ENCODE measurements around the gene PRKACG. TPM values are rescaled to one million over a fixed set of nuclear protein-coding genes. Genes with fewer than 3 reads are reported as not detected.

PRKACG gene
- total RNA-seq, 1 experiment from 2014 or later = not detected

- TF ChIP-seq, protein P1, sequence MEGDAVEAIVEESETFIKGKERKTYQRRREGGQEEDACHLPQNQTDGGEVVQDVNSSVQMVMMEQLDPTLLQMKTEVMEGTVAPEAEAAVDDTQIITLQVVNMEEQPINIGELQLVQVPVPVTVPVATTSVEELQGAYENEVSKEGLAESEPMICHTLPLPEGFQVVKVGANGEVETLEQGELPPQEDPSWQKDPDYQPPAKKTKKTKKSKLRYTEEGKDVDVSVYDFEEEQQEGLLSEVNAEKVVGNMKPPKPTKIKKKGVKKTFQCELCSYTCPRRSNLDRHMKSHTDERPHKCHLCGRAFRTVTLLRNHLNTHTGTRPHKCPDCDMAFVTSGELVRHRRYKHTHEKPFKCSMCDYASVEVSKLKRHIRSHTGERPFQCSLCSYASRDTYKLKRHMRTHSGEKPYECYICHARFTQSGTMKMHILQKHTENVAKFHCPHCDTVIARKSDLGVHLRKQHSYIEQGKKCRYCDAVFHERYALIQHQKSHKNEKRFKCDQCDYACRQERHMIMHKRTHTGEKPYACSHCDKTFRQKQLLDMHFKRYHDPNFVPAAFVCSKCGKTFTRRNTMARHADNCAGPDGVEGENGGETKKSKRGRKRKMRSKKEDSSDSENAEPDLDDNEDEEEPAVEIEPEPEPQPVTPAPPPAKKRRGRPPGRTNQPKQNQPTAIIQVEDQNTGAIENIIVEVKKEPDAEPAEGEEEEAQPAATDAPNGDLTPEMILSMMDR (conservative IDR thresholded peaks at IDR 0.05; ENCODE audit: low read depth, low read length) = no peak
- TF ChIP-seq EZH2 (IDR thresholded peaks at IDR 0.05; ENCODE audit: low read length, unreplicated experiment) (no peak), EZH2phosphoT487 (IDR thresholded peaks at IDR 0.05; ENCODE audit: borderline replicate concordance, low read length) (no peak)
- ChIA-PET POLR2A (ENCODE audit: unreplicated experiment) (no interaction called here), CTCF (no interaction called here)
- Histone ChIP-seq H3K79me2 (ENCODE audit: low read length) (no peaks in the 10 kb centered on the region), H3K4me3 (ENCODE audit: low read length) (no peak overlapping the region), H3F3A (ENCODE audit: low read length, unreplicated experiment) (no peaks in the 10 kb centered on the region), H3K27me3 (ENCODE audit: low read length) (no peaks in the 10 kb centered on the region), H4K20me1 (ENCODE audit: low read length) (no peaks in the 10 kb centered on the region), H3K36me3 (ENCODE audit: low read depth, low read length) (no peaks in the 10 kb centered on the region), H3K4me1 (ENCODE audit: insufficient read depth, low read length) (peaks cover 6% of the 10 kb centered on the region), H3K4me2 (ENCODE audit: low read length) (no peak overlapping the region), H3K9me3 (ENCODE audit: low read length) (no peaks in the 10 kb centered on the region), H2AFZ (ENCODE audit: low read length) (no peak overlapping the region), H3K27ac (ENCODE audit: low read length) (no peak overlapping the region), H3K9me2 (replicated peaks; ENCODE audit: low read length) (no peaks in the 10 kb centered on the region), H3K9ac (ENCODE audit: low read length) (no peak overlapping the region)
- no peak for DNase-seq
- ATAC-seq = no peak
- intact Hi-C loops (cut with micrococcal nuclease) = no loop called here
- no TSS peak for BruUV-seq (replicated peaks)
Observed at GRCh38 chr9:69028754-69029153, 14.8 kb upstream of the PRKACG start.

- no peak overlapping the region for H3K4me3 ChIP-seq (ENCODE audit: low read length)
- no peak overlapping the region for H3K9ac ChIP-seq (ENCODE audit: low read length)
- CTCF ChIA-PET = no interaction called here
- no peaks in the 10 kb centered on the region for H3K27me3 ChIP-seq (ENCODE audit: low read length)
- H3K9me3 ChIP-seq (ENCODE audit: low read length) = no peaks in the 10 kb centered on the region
- no peaks in the 10 kb centered on the region for H3K79me2 ChIP-seq (ENCODE audit: low read length)
- ATAC-seq = peak; percentile 68
- intact Hi-C loops (cut with micrococcal nuclease) = no loop called here
- DNase-seq = peak; percentile 57
- H3K4me1 ChIP-seq (ENCODE audit: insufficient read depth, low read length) = peaks cover 12% of the 10 kb centered on the region
- no peak overlapping the region for H3K4me2 ChIP-seq (ENCODE audit: low read length)
- no peaks in the 10 kb centered on the region for H3F3A ChIP-seq (ENCODE audit: low read length, unreplicated experiment)
- no peak overlapping the region for H3K27ac ChIP-seq (ENCODE audit: low read length)
- no peak overlapping the region for H2AFZ ChIP-seq (ENCODE audit: low read length)
- POLR2A ChIA-PET (ENCODE audit: unreplicated experiment) = no interaction called here
- TF ChIP-seq EZH2phosphoT487 (IDR thresholded peaks at IDR 0.05; ENCODE audit: borderline replicate concordance, low read length) (no peak), EZH2 (IDR thresholded peaks at IDR 0.05; ENCODE audit: low read length, unreplicated experiment) (no peak)
- TF ChIP-seq, protein P1 (conservative IDR thresholded peaks at IDR 0.05; ENCODE audit: low read depth, low read length) = peak; percentile 76
- no TSS peak for BruUV-seq (replicated peaks)
- H4K20me1 ChIP-seq (ENCODE audit: low read length) = no peaks in the 10 kb centered on the region
- no peaks in the 10 kb centered on the region for H3K36me3 ChIP-seq (ENCODE audit: low read depth, low read length)
- no peaks in the 10 kb centered on the region for H3K9me2 ChIP-seq (replicated peaks; ENCODE audit: low read length)
Observed at GRCh38 chr9:69027355-69028097, 13.6 kb upstream of the PRKACG start.

- Histone ChIP-seq H3K4me2 (ENCODE audit: low read length) (peak overlapping the region; percentile 77), H3K4me1 (ENCODE audit: insufficient read depth, low read length) (peaks cover 12% of the 10 kb centered on the region), H3K27ac (ENCODE audit: low read length) (peak overlapping the region; percentile 40), H3K9me3 (ENCODE audit: low read length) (no peaks in the 10 kb centered on the region), H3K79me2 (ENCODE audit: low read length) (no peaks in the 10 kb centered on the region), H2AFZ (ENCODE audit: low read length) (peak overlapping the region; percentile 58), H3K9ac (ENCODE audit: low read length) (no peak overlapping the region), H3K9me2 (replicated peaks; ENCODE audit: low read length) (no peaks in the 10 kb centered on the region), H4K20me1 (ENCODE audit: low read length) (no peaks in the 10 kb centered on the region), H3K36me3 (ENCODE audit: low read depth, low read length) (no peaks in the 10 kb centered on the region), H3K4me3 (ENCODE audit: low read length) (peak overlapping the region; percentile 48), H3K27me3 (ENCODE audit: low read length) (no peaks in the 10 kb centered on the region), H3F3A (ENCODE audit: low read length, unreplicated experiment) (no peaks in the 10 kb centered on the region)
- ChIA-PET POLR2A (ENCODE audit: unreplicated experiment) (interaction anchor here (0.6 kb wide), 1 partner anchor 126 kb away, joined by 5 read pairs; no protein-coding TSS in a partner anchor), CTCF (no interaction called here)
- intact Hi-C loops (cut with micrococcal nuclease) = no loop called here
- TF ChIP-seq EZH2 (IDR thresholded peaks at IDR 0.05; ENCODE audit: low read length, unreplicated experiment) (no peak), EZH2phosphoT487 (IDR thresholded peaks at IDR 0.05; ENCODE audit: borderline replicate concordance, low read length) (no peak)
- TF ChIP-seq, protein P1 (conservative IDR thresholded peaks at IDR 0.05; ENCODE audit: low read depth, low read length) = no peak
- DNase-seq (peak; percentile 14), ATAC-seq (peak; percentile 31)
- no TSS peak for BruUV-seq (replicated peaks)
Observed at GRCh38 chr9:69023650-69024049, 9.7 kb upstream of the PRKACG start.

All from PC-3 (cell line).